Activated T-cell treated with anti-CD3 and anti-CD28 coated beads, Interleukin-2, amount 50 U/mL, for 4 hours (primary cell): ENCODE measurements around the gene MOCS2. TPM values are rescaled to one million over a fixed set of nuclear protein-coding genes. Genes with fewer than 3 reads are reported as not detected.

ENCODE experiments used
- ATAC-seq, 2 donors: fragments of 200-7000 bp; cut with Tn5 transposase; one replicate each; pipeline ENCODE4 v1.10.0; 2021
- DNase-seq: peaks from one replicate; pipeline ENCODE4 v3.0.0-alpha.2; 2020
- H3K27me3 Mint-ChIP-seq: one replicate; pipeline ENCODE4 v1.8.0; 2021; ENCODE audit warnings: low read depth, mixed read lengths
- H3K36me3 Mint-ChIP-seq: one replicate; pipeline ENCODE4 v1.8.0; 2022; ENCODE audit warnings: mixed read lengths; ENCODE audit not compliant: insufficient read depth
- H3K4me1 Mint-ChIP-seq: one replicate; pipeline ENCODE4 v1.8.0; 2021; ENCODE audit warnings: low read depth, mixed read lengths
- H3K4me3 Mint-ChIP-seq: one replicate; pipeline ENCODE4 v1.8.0; 2021; ENCODE audit warnings: mild to moderate bottlenecking, moderate library complexity, mixed read lengths
- H3K9me3 Mint-ChIP-seq: one replicate; pipeline ENCODE4 v1.8.0; 2021; ENCODE audit warnings: mixed read lengths
- total RNA-seq, 3 donors: library from RNA; stranded (reverse); gene quantifications; one replicate each; pipeline ENCODE4 v1.2.1, GENCODE V29; 2021

MOCS2 gene
- total RNA-seq, 3 donors from 2014 or later, result 24.2 to 25.4 (median 24.5) TPM

DNA sequence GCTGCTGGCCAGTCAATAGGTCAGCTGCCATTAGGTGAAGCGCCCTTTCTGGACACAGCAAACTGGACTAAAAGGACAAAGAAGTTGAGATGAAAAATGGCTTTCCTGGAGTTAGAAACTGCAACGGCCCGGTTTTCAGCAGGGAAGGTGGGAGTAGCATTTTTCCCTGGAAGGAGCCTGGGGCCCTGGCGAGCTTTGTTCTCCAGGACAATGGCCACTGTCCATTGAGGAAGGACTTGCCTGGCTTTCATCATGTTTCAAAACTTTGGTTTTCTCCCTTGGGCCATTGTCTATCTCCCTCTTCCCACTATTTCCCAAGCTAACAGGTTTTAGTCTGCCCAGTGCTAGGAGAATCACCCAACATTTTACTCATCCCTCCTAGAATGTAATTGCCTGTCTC lies 56.2 kb downstream of the MOCS2 start:
- ATAC-seq, result no peak
- H3K4me3 Mint-ChIP-seq, result no peak overlapping the region
- no peak for DNase-seq
- no peaks in the 10 kb centered on the region for H3K9me3 Mint-ChIP-seq
- H3K36me3 Mint-ChIP-seq, result no peaks in the 10 kb centered on the region
- no peaks in the 10 kb centered on the region for H3K27me3 Mint-ChIP-seq
- no peaks in the 10 kb centered on the region for H3K4me1 Mint-ChIP-seq

DNA sequence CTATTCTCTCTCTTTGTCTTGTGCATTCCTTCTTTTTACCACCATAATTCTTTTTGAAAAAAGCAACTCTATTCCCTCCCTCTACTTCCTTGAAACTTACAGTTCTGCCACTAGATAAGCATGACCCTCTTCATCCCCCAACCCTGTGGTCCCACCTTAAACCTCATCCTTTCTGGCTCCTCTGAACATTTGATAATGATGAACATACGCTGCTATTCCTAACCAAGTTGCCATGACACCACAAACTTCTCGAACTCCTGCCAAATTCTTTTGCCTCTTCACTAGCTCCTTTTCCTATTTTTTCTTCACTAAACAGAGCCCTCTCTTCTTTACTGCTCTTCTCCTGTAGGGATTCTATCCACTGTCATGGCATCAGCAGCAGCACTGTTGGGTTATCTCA lies 57.1 kb downstream of the MOCS2 start:
- H3K4me1 Mint-ChIP-seq, result no peaks in the 10 kb centered on the region
- DNase-seq, result no peak

DNA sequence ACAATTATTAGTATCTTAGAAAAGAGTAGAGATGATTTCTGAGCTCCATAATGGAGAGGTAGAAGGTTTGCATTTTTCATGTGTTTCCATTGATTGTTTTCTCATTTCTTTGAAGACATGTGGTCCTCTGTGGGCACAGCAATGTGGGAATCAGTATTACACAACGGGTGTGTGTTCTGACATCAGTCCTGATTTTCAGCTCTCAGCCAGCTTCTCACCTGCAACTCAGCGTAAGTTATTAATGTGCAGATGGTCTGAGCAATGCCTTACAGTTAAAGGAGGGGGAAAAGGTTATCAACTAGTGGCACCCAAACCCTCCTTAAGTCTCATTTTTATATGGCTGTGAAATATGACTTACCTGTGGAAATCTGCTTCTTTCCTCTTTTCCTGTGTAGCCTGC lies 61.3 kb downstream of the MOCS2 start:
- H3K36me3 Mint-ChIP-seq, result peaks cover 2% of the 10 kb centered on the region
- ATAC-seq (no peak), DNase-seq (no peak)
- no peaks in the 10 kb centered on the region for H3K9me3 Mint-ChIP-seq
- H3K4me3 Mint-ChIP-seq, result no peak overlapping the region
- H3K4me1 Mint-ChIP-seq, result peaks cover 5% of the 10 kb centered on the region
- no peaks in the 10 kb centered on the region for H3K27me3 Mint-ChIP-seq

More for the DNA sequence above, 57.1 kb downstream of the MOCS2 start:
- Mint-ChIP-seq H3K9me3 (no peaks in the 10 kb centered on the region), H3K27me3 (no peaks in the 10 kb centered on the region), H3K36me3 (no peaks in the 10 kb centered on the region), H3K4me3 (no peak overlapping the region)
- ATAC-seq, result no peak

Other genes with a start within 250 kb of the MOCS2 start
- gene ITGA2, start 120.4 kb downstream of the MOCS2 start, total RNA-seq, result 1 to 10 TPM; 1.0 to 1.1 (median 1.1) TPM